Activated CD4-positive, alpha-beta T cell treated with anti-CD3 and anti-CD28 coated beads, Interleukin-2, amount 10 ng/mL, durations not matched to agents 24 days and 14 days (primary cell): ENCODE results near the gene THYN1. TPM values are rescaled to one million over a fixed set of nuclear protein-coding genes. Genes with fewer than 3 reads are reported as not detected.
A peak's percentile ranks its signal among the peaks of the same experiment; 100 is the strongest.

Experiments used
- DNase-seq: peaks from one replicate; pipeline ENCODE4 v3.0.0; 2022
- H3K27ac Mint-ChIP-seq: one replicate; pipeline ENCODE4 v1.8.0; 2022; ENCODE audit warnings: mild to moderate bottlenecking, mixed read lengths
- H3K27me3 Mint-ChIP-seq: one replicate; pipeline ENCODE4 v1.8.0; 2022; ENCODE audit warnings: mixed read lengths
- H3K36me3 Mint-ChIP-seq: one replicate; pipeline ENCODE4 v1.8.0; 2022; ENCODE audit warnings: low read depth, mild to moderate bottlenecking, mixed read lengths
- H3K4me1 Mint-ChIP-seq: one replicate; pipeline ENCODE4 v1.8.0; 2021; ENCODE audit warnings: mixed read lengths
- H3K4me3 Mint-ChIP-seq: one replicate; pipeline ENCODE4 v1.8.0; 2022; ENCODE audit warnings: mild to moderate bottlenecking, moderate library complexity, mixed read lengths
- H3K9me3 Mint-ChIP-seq: one replicate; pipeline ENCODE4 v1.8.0; 2021; ENCODE audit warnings: mixed read lengths
- intact Hi-C: fragments of 100-400 bp; cut with micrococcal nuclease; formaldehyde crosslinking; loops from one replicate; pipeline ENCODE4 v1.15.1; 2023
- total RNA-seq: library from RNA; stranded (reverse); gene quantifications from 2 replicates; pipeline ENCODE4 v1.2.3, GENCODE V29; 2022

THYN1 gene
- total RNA-seq, 1 donor from 2014 or later: 69.1 TPM

DNA sequence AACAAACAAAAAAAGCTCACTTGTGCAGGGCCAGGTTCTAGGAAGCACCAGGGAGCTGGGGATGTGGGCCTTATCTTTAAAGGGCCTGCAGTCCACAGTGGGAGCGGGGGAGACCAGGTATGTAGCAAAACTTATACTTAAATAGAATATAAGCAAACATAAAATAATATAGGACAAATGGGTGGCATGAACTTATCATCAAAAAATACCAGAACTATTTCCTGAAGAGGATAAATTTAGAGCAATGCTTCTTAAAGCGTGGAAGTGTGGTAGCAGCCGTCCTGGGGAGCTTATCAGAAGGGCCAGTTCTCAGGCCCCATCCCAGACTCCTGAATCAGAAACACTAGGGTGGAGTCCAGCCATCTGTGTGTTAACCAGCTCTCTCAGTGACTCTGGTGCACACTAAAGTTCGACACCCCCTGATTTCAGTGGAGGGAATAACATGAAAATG is 19.4 kb downstream of the THYN1 start:
- Mint-ChIP-seq H3K4me3 (no peak overlapping the region), H3K27me3 (no peaks in the 10 kb centered on the region), H3K36me3 (peaks cover 19% of the 10 kb centered on the region), H3K27ac (no peak overlapping the region), H3K9me3 (no peaks in the 10 kb centered on the region), H3K4me1 (peaks cover 28% of the 10 kb centered on the region)
- intact Hi-C loops: no loop called here
- no peak for DNase-seq

DNA sequence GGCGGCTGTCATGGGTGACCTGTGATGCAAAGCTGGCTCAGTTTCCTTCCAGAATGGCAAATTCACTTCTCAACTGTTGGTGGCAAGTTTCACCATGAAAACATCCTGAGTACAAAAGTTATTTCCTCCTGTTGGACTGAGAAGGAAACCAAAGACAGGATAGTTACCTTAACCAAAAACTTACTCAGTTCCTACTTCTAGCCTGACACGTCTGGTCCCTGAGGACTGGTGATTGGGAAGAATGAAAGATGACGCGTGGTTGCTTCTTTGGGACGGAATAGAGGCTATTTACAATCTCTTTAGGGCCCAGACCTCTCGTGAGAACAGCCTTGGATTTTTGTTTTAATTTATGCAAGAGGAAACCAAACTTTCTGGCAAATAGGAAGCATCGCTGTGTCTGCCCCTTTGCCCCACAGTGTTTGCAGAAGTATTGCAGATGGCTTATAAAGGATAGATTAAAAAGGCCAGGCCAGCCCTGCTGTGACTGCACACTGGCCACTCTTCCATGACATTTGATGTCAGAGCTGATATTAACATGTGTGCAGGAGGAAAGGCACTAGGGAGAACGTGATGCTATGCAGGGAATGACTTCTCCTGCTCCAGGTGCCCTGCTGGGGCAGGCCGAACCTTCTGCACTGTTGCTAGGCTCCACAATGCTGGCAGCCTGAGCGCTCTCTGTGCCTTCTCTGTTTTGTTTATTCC is 21.0 kb downstream of the THYN1 start:
- Mint-ChIP-seq H3K4me1 (peaks cover 43% of the 10 kb centered on the region), H3K9me3 (no peaks in the 10 kb centered on the region), H3K36me3 (peaks cover 8% of the 10 kb centered on the region), H3K27ac (no peak overlapping the region), H3K4me3 (no peak overlapping the region), H3K27me3 (no peaks in the 10 kb centered on the region)
- intact Hi-C loops: no loop called here
- DNase-seq: no peak

DNA sequence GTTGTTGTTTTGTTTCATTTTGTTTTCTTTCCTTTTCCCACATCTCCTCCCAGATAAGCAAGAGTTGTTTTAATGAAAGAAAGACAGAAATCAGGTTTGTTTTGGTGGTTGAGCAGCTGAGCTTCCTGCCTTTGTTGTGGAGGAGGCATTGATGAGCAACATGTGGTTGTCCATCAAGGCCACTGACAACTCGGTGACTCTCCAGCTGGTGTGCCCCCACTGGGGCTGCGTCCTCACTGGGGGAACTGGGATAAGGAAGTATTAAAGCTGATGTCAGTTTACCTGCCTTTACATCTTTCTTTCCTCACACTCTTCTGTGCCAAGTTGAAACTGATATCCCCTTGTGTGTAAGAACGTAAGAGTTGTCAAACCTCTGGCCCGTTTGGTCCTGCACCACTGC is 22.8 kb downstream of the THYN1 start:
- no peak overlapping the region for H3K4me3 Mint-ChIP-seq
- H3K27ac Mint-ChIP-seq: no peak overlapping the region
- DNase-seq: no peak
- peaks cover 58% of the 10 kb centered on the region for H3K4me1 Mint-ChIP-seq
- intact Hi-C loops: no loop called here
- H3K9me3 Mint-ChIP-seq: no peaks in the 10 kb centered on the region
- H3K27me3 Mint-ChIP-seq: no peaks in the 10 kb centered on the region
- peaks cover 6% of the 10 kb centered on the region for H3K36me3 Mint-ChIP-seq

DNA sequence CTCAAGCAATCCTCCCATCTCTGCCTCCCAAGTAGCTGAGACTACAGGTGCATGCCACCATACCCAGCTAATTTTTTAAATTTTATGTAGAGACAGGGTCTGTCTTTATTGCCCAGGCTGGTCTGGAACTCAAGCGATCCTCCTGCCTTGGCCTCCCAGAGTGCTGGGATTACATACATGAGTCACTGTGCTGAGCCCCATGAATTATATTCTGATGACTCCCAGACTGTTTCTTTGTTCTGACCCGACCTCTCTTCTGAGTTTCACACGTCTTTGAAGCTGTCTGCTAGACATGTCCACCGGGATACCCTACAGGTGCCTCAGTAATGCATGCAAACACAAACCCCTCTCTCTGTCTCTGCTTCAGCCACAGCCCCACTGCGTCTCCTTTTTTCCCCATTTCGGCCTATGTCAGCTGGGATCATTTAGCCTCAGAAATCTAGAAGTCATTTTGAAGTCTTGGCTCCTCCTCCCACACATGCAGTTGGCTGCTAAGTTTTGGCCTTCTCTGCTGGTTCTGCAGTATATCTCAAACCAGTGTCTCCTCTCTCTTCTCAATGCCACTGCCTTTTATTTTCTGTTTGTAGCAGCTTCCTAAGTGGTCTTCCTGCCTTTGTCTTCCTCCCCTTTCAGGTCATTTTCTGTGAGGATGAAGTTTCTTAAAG is 23.9 kb downstream of the THYN1 start:
- Mint-ChIP-seq H3K36me3 (peaks cover 8% of the 10 kb centered on the region), H3K27me3 (no peaks in the 10 kb centered on the region), H3K9me3 (no peaks in the 10 kb centered on the region), H3K27ac (no peak overlapping the region), H3K4me3 (peak overlapping the region; percentile 4), H3K4me1 (peaks cover 58% of the 10 kb centered on the region)
- no peak for DNase-seq
- intact Hi-C loops: no loop called here

DNA sequence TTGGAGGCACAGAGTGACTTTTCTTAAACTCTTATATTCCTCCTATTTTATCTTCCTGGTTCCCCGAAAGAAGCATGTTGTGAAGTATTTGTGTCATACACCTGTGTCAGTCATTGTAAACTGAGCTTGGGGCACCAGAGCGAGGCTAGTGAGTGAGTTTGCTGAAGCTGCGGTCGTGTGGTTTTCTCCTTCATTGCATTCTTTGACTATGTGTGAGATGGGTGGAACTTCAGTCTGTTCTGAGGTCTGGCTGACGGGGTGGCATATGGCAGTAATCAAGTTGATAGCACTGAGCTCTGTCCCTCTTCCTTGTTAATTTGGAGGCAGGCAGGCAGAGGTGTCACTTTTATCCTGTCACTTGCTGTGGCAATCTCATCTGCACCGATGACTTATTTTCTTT is 24.5 kb downstream of the THYN1 start:
- Mint-ChIP-seq H3K4me3 (no peak overlapping the region), H3K9me3 (no peaks in the 10 kb centered on the region), H3K4me1 (peaks cover 59% of the 10 kb centered on the region), H3K27ac (no peak overlapping the region), H3K36me3 (peaks cover 8% of the 10 kb centered on the region), H3K27me3 (no peaks in the 10 kb centered on the region)
- no peak for DNase-seq
- intact Hi-C loops: no loop called here

DNA sequence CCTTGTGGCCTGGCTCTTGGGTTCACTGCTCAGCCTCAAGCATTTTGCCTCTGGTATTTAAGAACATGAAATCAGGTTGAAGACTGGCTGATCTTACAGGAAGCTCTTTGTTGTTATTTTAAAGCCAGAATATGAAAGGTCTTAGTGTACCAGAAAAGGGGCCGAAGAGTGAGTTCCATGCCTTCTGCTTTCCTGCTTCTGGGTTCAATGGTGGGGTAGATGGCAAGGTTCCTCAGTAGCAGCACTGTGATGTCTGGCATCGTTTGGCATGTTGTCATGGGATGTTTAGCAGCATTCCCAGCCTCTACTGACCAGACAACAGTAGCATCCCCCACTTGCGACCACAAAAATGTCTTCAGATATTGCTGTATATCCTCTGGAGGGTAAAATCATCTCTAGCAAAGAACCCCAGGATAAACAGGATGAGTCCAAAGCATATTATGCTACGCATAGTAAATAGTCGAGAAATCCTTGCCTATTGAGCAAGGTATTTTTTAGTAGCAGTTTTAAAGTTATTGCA is 26.3 kb downstream of the THYN1 start:
- Mint-ChIP-seq H3K27ac (peak overlapping the region; percentile 50), H3K4me3 (peak overlapping the region; percentile 97), H3K4me1 (peaks cover 68% of the 10 kb centered on the region), H3K27me3 (no peaks in the 10 kb centered on the region), H3K9me3 (no peaks in the 10 kb centered on the region), H3K36me3 (peaks cover 17% of the 10 kb centered on the region)
- no peak for DNase-seq
- intact Hi-C loops: no loop called here

DNA sequence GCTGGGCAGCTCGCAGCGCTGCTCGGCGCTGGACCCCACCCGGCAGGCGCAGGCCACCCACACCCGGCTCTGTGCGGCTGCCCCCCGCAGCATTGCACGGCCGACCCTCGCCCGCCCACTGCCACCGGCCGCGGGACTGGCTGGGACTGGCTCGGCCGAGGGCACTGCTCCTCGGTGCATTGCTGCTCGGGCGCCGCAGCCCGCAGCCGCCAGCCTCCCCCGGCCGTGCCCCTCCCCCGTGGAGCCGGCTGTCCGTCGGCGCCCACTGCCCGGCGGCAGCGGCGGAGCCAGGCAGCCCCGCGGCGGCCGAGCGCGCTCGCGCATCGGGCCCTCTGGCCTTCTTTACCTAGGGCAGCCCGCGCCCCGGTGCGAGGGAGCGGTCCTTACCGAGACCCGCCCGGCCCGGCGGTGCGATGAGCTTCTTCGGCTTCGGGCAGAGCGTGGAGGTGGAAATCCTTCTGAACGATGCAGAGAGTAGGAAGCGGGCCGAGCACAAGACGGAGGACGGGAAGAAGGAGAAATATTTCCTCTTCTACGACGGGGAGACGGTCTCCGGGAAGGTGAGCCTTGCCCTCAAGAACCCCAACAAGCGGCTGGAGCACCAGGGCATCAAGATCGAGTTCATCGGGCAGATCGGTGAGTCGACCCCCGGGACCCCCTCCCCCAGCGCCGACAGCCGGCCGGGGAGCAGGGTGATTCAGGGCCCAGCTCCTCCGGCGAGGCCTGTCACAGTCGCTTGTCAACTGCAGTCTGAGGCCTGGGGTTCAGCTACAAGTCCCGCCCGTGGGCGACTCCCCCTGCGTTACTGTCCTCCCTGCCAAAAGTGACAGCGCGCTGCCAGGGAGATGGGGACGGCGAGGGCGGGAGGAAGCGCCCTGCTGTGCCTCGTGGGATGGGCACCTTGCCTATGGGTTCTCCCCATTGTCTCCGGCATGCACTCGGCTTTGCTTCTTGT is 28.2 kb downstream of the THYN1 start:
- Mint-ChIP-seq H3K9me3 (no peaks in the 10 kb centered on the region), H3K27ac (peak overlapping the region; percentile 91), H3K27me3 (no peaks in the 10 kb centered on the region), H3K4me3 (peak overlapping the region; percentile 97), H3K4me1 (peaks cover 70% of the 10 kb centered on the region), H3K36me3 (peaks cover 22% of the 10 kb centered on the region)
- DNase-seq: peak; percentile 89
- intact Hi-C loops: loop anchor here (1.0 to 5.0 kb wide), 7 partner anchors 18 to 298 kb away; partner anchors contain the start of genes ACAD8, GLB1L2 and THYN1

DNA sequence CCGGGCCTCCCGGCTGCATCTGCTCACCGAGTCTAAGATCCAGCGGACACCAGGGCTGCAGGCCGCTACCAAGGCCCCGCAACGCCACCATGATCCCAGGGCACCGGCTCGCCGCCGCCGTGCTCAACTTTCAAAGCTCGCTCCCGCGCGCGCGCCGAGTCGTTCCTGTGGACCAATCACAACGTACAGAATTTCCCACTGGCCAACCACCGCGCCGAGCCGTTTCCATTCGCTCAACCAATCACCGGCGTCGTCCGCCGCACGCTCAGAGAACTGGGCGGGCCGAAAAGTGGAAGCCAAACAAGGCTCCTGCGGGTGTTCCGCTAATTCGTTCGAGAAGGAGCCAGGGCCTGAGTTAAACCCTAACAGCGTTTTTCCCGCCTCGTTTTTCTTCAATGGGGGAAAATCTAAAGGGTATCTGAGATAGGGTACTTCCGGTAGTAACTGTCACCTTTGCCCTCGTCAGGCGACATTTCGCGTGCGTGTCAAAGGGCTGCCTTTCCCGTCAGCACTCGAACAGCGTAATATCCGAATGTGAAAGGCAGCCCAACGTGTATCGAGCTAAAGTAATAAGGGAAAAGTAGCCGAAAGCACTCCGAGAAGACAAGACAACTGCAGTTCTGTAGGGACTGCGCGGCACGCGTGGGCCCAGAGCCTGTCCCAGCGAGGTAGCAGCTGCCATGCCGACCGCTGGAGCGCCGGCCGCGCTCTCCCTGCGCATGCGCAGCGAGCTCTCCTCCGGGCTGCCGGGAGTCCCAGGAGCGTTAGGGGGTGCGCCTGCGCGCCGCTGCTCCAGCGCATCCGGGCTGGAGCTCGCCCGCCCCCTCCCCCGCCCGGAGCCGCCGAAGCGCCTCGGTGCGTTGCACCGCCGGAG is 29.1 kb downstream of the THYN1 start, which contains the start of the genes NCAPD3 and VPS26B:
TSS of gene NCAPD3 (minus strand) at position 132 of the 874 bp plus-strand sequence. CDS start at position 91, 41 bp downstream.
TSS of gene VPS26B (plus strand) at position 836 of the 874 bp plus-strand sequence. CDS start 452 bp downstream, outside the sequence.
- H3K27me3 Mint-ChIP-seq: no peaks in the 10 kb centered on the region
- H3K36me3 Mint-ChIP-seq: peaks cover 25% of the 10 kb centered on the region
- peaks cover 64% of the 10 kb centered on the region for H3K4me1 Mint-ChIP-seq
- peak within 1 kb of the TSS; percentile 98 for H3K27ac Mint-ChIP-seq
- DNase-seq: peak; percentile 99
- H3K9me3 Mint-ChIP-seq: no peaks in the 10 kb centered on the region
- intact Hi-C loops: loop anchor here (1.0 to 5.0 kb wide), 7 partner anchors 17 to 297 kb away; partner anchors contain the start of genes ACAD8, GLB1L2 and THYN1
- peak within 1 kb of the TSS; percentile 97 for H3K4me3 Mint-ChIP-seq

DNA sequence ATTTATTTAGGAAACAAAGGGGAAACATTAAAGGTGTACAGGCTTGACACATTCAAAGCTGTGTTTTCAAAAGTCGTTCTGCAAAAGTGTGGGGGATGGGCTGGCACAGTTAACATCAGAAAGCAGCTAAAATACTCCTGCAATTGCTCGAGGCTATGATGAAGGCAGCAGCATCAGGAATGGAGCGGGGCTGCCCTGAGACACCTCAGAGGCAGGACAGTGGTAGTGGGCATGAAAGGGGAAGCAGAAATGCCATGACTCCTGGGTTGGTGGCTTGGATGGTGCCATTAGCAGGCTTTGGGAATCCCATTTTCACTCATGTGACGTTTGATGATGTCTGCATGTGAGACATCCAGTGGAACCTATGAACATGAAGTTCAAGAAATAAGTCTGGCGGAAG is 30.0 kb downstream of the THYN1 start:
- Mint-ChIP-seq H3K27me3 (no peaks in the 10 kb centered on the region), H3K9me3 (no peaks in the 10 kb centered on the region), H3K36me3 (peaks cover 33% of the 10 kb centered on the region), H3K4me1 (peaks cover 68% of the 10 kb centered on the region), H3K4me3 (peak overlapping the region; percentile 95), H3K27ac (peak overlapping the region; percentile 97)
- peak; percentile 75 for DNase-seq
- intact Hi-C loops: loop anchor here (5.0 kb wide), 2 partner anchors 276 to 296 kb away; no protein-coding TSS in a partner anchor

DNA sequence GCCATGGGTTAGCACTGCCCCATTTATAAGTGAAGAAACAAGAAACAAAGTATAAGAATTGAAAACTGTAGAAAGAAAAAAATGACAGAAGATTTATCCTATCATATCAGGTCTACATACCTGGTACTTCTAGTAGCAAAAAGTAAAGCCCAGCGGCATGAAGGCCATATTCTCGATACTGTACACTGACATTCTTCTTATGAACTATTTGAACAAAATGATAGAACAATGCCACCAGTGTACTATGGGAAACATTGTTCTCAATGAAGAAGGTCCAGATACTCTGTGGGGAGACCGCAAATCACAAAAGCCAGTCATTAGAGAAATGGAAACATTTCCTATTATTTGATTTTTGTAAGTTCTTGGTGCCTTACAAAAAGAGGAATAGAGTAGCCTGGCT is 36.3 kb downstream of the THYN1 start:
- no peak for DNase-seq
- Mint-ChIP-seq H3K4me3 (no peak overlapping the region), H3K36me3 (peaks cover 45% of the 10 kb centered on the region), H3K27ac (no peak overlapping the region), H3K27me3 (no peaks in the 10 kb centered on the region), H3K4me1 (peaks cover 50% of the 10 kb centered on the region), H3K9me3 (no peaks in the 10 kb centered on the region)
- intact Hi-C loops: no loop called here

DNA sequence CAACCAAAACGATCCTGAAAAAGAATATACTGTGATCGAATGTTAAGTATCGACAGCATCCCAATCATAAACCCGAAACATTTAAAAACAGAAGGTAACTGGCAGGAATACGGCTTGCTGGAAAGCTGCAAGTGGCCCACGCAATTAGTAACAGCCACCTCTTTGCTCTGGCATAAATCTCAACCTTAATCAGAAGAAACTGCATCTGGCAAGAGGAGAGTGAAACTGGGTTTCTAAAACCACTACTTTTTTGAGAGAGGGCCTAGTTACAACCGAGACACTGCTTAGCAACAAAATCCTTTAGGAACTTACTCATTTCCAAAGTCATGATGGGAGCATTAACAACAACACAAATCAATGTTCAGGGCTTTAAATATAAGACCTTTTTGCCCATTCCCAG is 37.3 kb downstream of the THYN1 start:
- peaks cover 51% of the 10 kb centered on the region for H3K36me3 Mint-ChIP-seq
- intact Hi-C loops: no loop called here
- no peaks in the 10 kb centered on the region for H3K27me3 Mint-ChIP-seq
- no peak overlapping the region for H3K27ac Mint-ChIP-seq
- no peaks in the 10 kb centered on the region for H3K9me3 Mint-ChIP-seq
- DNase-seq: no peak
- H3K4me3 Mint-ChIP-seq: no peak overlapping the region
- peaks cover 48% of the 10 kb centered on the region for H3K4me1 Mint-ChIP-seq

DNA sequence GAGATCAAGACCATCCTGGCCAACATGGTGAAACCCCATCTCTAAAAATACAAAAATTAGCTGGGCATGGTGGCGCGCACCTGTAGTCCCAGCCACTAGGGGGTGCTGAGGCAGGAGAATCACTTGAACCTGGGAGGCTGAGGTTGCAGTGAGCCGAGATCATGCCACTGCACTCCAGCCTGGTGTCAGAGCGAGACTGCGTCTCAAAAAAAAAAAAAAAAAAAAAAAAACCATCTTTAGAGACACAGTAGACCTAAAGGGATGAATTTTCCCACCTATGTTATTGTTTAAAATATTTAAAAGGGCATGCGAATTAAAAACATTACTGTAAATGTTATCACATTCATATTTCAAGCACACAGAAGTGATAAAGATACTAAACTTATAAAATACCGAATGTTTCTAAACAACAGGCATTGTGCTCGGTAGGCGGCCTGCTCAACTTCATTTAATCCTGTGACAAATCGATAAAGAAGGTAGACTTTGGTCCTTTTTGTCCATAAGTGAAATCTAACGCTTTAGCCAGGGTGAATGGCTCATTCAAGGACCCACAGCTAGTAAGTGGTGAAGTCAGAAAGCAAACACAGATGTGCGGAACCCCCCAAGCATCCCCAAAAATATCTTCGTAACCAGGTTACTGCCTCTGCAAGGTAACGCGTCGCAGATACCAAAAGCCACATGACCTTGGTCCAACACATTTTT is 45.5 kb downstream of the THYN1 start:
- Mint-ChIP-seq H3K4me1 (peaks cover 11% of the 10 kb centered on the region), H3K27me3 (no peaks in the 10 kb centered on the region), H3K27ac (no peak overlapping the region), H3K9me3 (no peaks in the 10 kb centered on the region), H3K36me3 (peaks cover 71% of the 10 kb centered on the region), H3K4me3 (no peak overlapping the region)
- intact Hi-C loops: loop anchor here (2.0 kb wide), 2 partner anchors 17 to 37 kb away; partner anchors contain the start of gene VPS26B
- DNase-seq: peak; percentile 91
